K562 (cell line): ENCODE results near the gene KLHDC10. TPM values are rescaled to one million over a fixed set of nuclear protein-coding genes. Genes with fewer than 3 reads are reported as not detected.

Experiments
- ATAC-seq: fragments of 200-7000 bp; cut with Tn5 transposase; 3 replicates; pipeline ENCODE4 v1.9.1; 2020; ENCODE audit warnings: moderate library complexity
- BruUV-seq: library from RNA; stranded (reverse); fragments of 400-500 nt; replicated peaks from 2 replicates; lab custom pipeline; 2021; lab: Mats Ljungman, UMichigan
- CTCF ChIA-PET: fragments of 300-600 bp; formaldehyde crosslinking; extraction: SDS; loops from one replicate; lab custom pipeline; 2021; ENCODE audit warnings: low intra/inter-chr PET ratio; lab: Yijun Ruan, JAX
- POLR2A ChIA-PET: fragments of 300-600, 350-650 bp; sonication (Branson Sonifier 250); formaldehyde crosslinking; extraction: SDS; loops from one replicate; lab custom pipeline; 2021; ENCODE audit warnings: antibody characterized with exemption, inconsistent platforms; lab: Yijun Ruan, JAX
- DNase-seq, 4 experiments: peaks; one replicate each; pipeline versions ENCODE4 v3.0.0 to v3.0.0-alpha.2; 2011 to 2018; ENCODE audit warnings: low spot score in 3 of 4, mixed read lengths in 3 of 4; ENCODE audit errors: extremely low read depth in 1 of 4
- FAIRE-seq: peaks from 2 replicates; lab custom pipeline; 2011; peaks lifted over from hg19 to GRCh38; lab: Jason Lieb, UNC
- H2AFZ ChIP-seq: 2 replicates; pipeline ENCODE4 v1.6.0; 2011; ENCODE audit warnings: low read depth, low read length, control low read depth, inconsistent platforms
- H3K27ac ChIP-seq: fragments of 200-600 bp; 3 replicates; pipeline ENCODE4 v1.8.0; 2011; ENCODE audit warnings: low read depth, mild to moderate bottlenecking, control low read depth, inconsistent platforms, low read length, moderate library complexity, mixed read lengths; ENCODE audit errors: extremely low read depth
- H3K27me3 ChIP-seq, 2 experiments: fragments of 300-600 bp in 1 of 2; 2 replicates in 1 of 2; 3 replicates in 1 of 2; pipeline versions ENCODE4 v1.6.0 to v1.8.0; 2011; ENCODE audit warnings: inconsistent platforms in 2 of 2, low read length in 2 of 2, mild to moderate bottlenecking in 1 of 2, mixed read lengths in 1 of 2, moderate library complexity in 1 of 2; ENCODE audit not compliant: control insufficient read depth in 2 of 2, insufficient read depth in 2 of 2
- H3K36me3 ChIP-seq: fragments of 300-600 bp; 3 replicates; pipeline ENCODE4 v1.8.0; 2011; ENCODE audit warnings: mild to moderate bottlenecking, low read length, inconsistent platforms; ENCODE audit not compliant: control insufficient read depth, insufficient read depth
- H3K4me1 ChIP-seq, 2 experiments: fragments of 200-600 bp in 1 of 2; replicated peaks in 1 of 2; 2 replicates in 1 of 2; 3 replicates in 1 of 2; pipeline versions ENCODE4 v1.5.1 to v1.8.0; 2011; ENCODE audit warnings: inconsistent platforms in 2 of 2, low read length in 2 of 2, mild to moderate bottlenecking in 1 of 2, mixed read lengths in 1 of 2, moderate library complexity in 1 of 2; ENCODE audit not compliant: control insufficient read depth in 2 of 2, insufficient read depth in 2 of 2
- H3K4me2 ChIP-seq: 2 replicates; pipeline ENCODE4 v1.6.1; 2011; ENCODE audit warnings: low read length, control low read depth, inconsistent platforms, mixed read lengths; ENCODE audit not compliant: insufficient read depth
- H3K4me3 ChIP-seq: fragments of 200-600 bp; sonication (generic), shearing (Covaris generic); 2 replicates; pipeline ENCODE4 v1.5.1; 2016; ENCODE audit warnings: control low read depth, inconsistent platforms
- H3K79me2 ChIP-seq: fragments of 200-600 bp; 3 replicates; pipeline ENCODE4 v1.8.0; 2011; ENCODE audit warnings: low read length, inconsistent platforms; ENCODE audit not compliant: control insufficient read depth, insufficient read depth
- H3K9ac ChIP-seq, 2 experiments: 2 replicates each; pipeline versions ENCODE4 v1.6.0 to v1.6.1; 2011; ENCODE audit warnings: low read depth in 2 of 2, low read length in 2 of 2, control low read depth in 1 of 2, inconsistent platforms in 1 of 2, mild to moderate bottlenecking in 1 of 2, mixed read lengths in 1 of 2; ENCODE audit not compliant: insufficient read depth in 1 of 2
- H3K9me1 ChIP-seq: one replicate; pipeline ENCODE4 v1.6.0; 2011; ENCODE audit warnings: inconsistent platforms, mild to moderate bottlenecking, low read length, moderate library complexity; ENCODE audit not compliant: control insufficient read depth, insufficient read depth
- H3K9me3 ChIP-seq: replicated peaks from 2 replicates; pipeline ENCODE4 v1.5.1; 2011; ENCODE audit warnings: low read depth, low read length, inconsistent platforms; ENCODE audit not compliant: control insufficient read depth, insufficient read depth
- H4K20me1 ChIP-seq: replicated peaks from 2 replicates; pipeline ENCODE4 v1.6.1; 2011; ENCODE audit warnings: low read length, inconsistent platforms, mixed read lengths; ENCODE audit not compliant: control insufficient read depth, insufficient read depth
- CC2D1A ChIP-seq: fragments of 450-650 bp; IDR thresholded peaks from 2 replicates; pipeline ENCODE4 v1.6.1; 2017; ENCODE audit warnings: mild to moderate bottlenecking
- ETV6 ChIP-seq, 3 experiments: fragments of 150-350 bp in 1 of 3; sonication (generic) in 1 of 3; formaldehyde crosslinking in 1 of 3; IDR thresholded peaks; 2 replicates each; pipeline versions ENCODE4 v1.6.1 to v1.8.0; 2014 to 2022; ENCODE audit warnings: borderline replicate concordance in 2 of 3, low read depth in 2 of 3, antibody characterized with exemption in 1 of 3, low read length in 1 of 3, mild to moderate bottlenecking in 1 of 3, missing genetic modification reagents in 1 of 3
- NCOA6 ChIP-seq: fragments of 450-650 bp; IDR thresholded peaks from 2 replicates; pipeline ENCODE4 v1.6.1; 2017; ENCODE audit warnings: mild to moderate bottlenecking
- NR2C2 ChIP-seq, 2 experiments: fragments of 200-800 bp in 1 of 2; sonication (Bioruptor generic) in 1 of 2; sonication (generic) in 1 of 2; formaldehyde crosslinking in 1 of 2; IDR thresholded peaks; 2 replicates each; pipeline versions ENCODE4 v1.6.1 to v1.8.0; 2016 to 2022; ENCODE audit warnings: mild to moderate bottlenecking in 1 of 2, missing compliant biosample characterization in 1 of 2, missing genetic modification characterization in 1 of 2, missing genetic modification reagents in 1 of 2
- POLR2G ChIP-seq: fragments of 200-400 bp; formaldehyde crosslinking; IDR thresholded peaks from 2 replicates; pipeline ENCODE4 v1.6.1; 2017; ENCODE audit warnings: low read depth, mild to moderate bottlenecking, antibody characterized with exemption, low read length, moderate library complexity
- PURB ChIP-seq: sonication (generic); formaldehyde crosslinking; IDR thresholded peaks from 2 replicates; pipeline ENCODE4 v1.9.0; 2021; ENCODE audit warnings: low read depth, mild to moderate bottlenecking, missing genetic modification reagents
- SIN3B ChIP-seq: fragments of 450-650 bp; IDR thresholded peaks from 2 replicates; pipeline ENCODE4 v1.6.1; 2017; ENCODE audit warnings: low read depth, mild to moderate bottlenecking, moderate library complexity
- SRSF9 ChIP-seq: fragments of 200-400 bp; formaldehyde crosslinking; IDR thresholded peaks from 2 replicates; pipeline ENCODE4 v1.6.1; 2017; ENCODE audit warnings: low read depth, low read length, borderline replicate concordance
- ZNF121 ChIP-seq: sonication (generic); formaldehyde crosslinking; conservative IDR thresholded peaks from 2 replicates; pipeline ENCODE4 v1.8.0; 2022; ENCODE audit warnings: missing genetic modification reagents
- ZNF780A ChIP-seq: fragments of 250-450 bp; sonication (Bioruptor Pico); IDR thresholded peaks from 2 replicates; pipeline ENCODE4 v1.5.0; 2021; ENCODE audit warnings: mild to moderate bottlenecking
- WGBS: fragments of 100-300 bp; shearing (Covaris generic); methylation state at CpG from one replicate; pipeline ENCODE4 v1.1.6; 2016; ENCODE audit warnings: low coverage, mixed read lengths; ENCODE audit not compliant: insufficient coverage; ENCODE audit errors: missing lambda C conversion rate; 5-methylcytosine and 5-hydroxymethylcytosine counted together
- in situ Hi-C: fragments of 300-500 bp; cut with MboI; formaldehyde crosslinking; loops from 4 replicates; pipeline ENCODE4 v1.15.0; 2018; ENCODE audit warnings: inconsistent platforms, mixed read lengths
- intact Hi-C: fragments of 100-400 bp; cut with micrococcal nuclease; formaldehyde crosslinking; loops from 2 replicates; pipeline ENCODE4 v1.14.2; 2022
- polyA plus RNA-seq, 8 experiments: library from polyadenylated mRNA; depleted of rRNA in 4 of 8; stranded (reverse) in 5 of 8; unstranded in 3 of 8; fragments of >200 nt; fragmentation: Nextera tagmentation in 2 of 8; fragmentation: Illumina TruSeq in 1 of 8; extraction: Ambion mirVana in 2 of 8; extraction: Trizol in 1 of 8; gene quantifications; 2 replicates each; pipeline versions ENCODE4 v1.2.1 to v1.2.3, GENCODE V29; 2011 to 2014; ENCODE audit warnings: inconsistent platforms in 1 of 8, missing spikeins in 1 of 8
- total RNA-seq, 7 experiments: library from RNA; depleted of rRNA in 6 of 7; stranded (reverse); fragments of >200 nt in 6 of 7; fragmentation: Illumina TruSeq in 2 of 7; extraction: Trizol in 2 of 7; gene quantifications; 2 replicates each; pipeline versions ENCODE4 v1.2.1 to v1.2.3, GENCODE V29; 2011 to 2021; ENCODE audit warnings: low replicate concordance in 1 of 7
- TF ChIP-seq, protein P1 (sequence below): sonication (generic); IDR thresholded peaks from 2 replicates; pipeline ENCODE4 v1.6.1; 2016
- TF ChIP-seq, protein P2 (sequence below): fragments of 450-650 bp; IDR thresholded peaks from 2 replicates; pipeline ENCODE4 v1.6.1; 2016; ENCODE audit warnings: mild to moderate bottlenecking

KLHDC10 gene
- total and polyA plus RNA-seq, 9 of the 15 experiments (the other 6 are each of a cell fraction or from before 2014, with no cell fraction given), result 9.8 to 80.5 (median 31.4) TPM

DNA sequence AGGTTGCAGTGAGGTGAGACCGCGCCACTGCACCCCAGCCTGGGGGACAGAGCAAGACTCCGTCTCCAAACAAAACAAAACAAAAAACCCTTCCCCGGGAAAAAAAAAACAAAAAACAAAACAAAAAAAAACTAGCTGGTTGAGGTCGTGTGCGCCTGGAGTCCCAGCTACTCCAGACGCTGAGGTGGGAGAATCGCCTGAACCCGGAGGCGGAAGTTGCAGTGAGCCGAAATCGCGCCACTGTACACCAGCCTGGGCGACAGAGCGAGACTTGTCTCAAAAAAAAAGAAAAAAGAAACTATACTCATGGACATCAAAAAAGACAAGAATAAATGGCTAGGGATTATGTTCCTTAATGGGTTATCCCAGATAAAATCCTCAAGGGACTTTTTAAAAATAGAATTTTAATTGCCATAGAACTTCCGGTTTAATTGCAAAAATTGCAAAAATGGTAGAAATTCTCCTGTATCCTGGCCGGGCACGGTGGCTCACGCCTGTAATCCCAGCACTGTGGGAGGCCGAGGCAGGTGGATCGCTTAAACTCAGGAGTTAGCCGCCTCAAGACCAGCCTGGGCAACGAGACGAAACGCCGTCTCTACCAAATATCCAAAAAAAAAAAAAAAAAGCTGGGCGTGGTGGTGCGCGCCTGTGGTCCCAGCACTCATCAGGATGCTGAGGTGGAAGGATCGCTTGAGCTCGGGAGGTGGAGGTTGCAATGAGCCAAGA lies 37.8 kb downstream of the KLHDC10 start:
- no peak overlapping the region for H3K4me2 ChIP-seq
- no peaks in the 10 kb centered on the region for H4K20me1 ChIP-seq
- no peaks in the 10 kb centered on the region for H3K9me1 ChIP-seq
- intact Hi-C loops (no loop called here), in situ Hi-C loops (no loop called here)
- H3K79me2 ChIP-seq, result peaks cover 5% of the 10 kb centered on the region; the same call in 1 of the 3 replicates
- DNase-seq (no peak), ATAC-seq (no peak), FAIRE-seq (no peak)
- H3K27me3 ChIP-seq, result no peaks in the 10 kb centered on the region; a peak in 1 of 5 replicates
- ChIA-PET POLR2A (interaction anchor here (1.0 kb wide), 1 partner anchor 9 kb away, joined by 3 read pairs; no protein-coding TSS in a partner anchor), CTCF (no interaction called here)
- 95% methylated on average over 29 of the region's 31 CpGs for WGBS
- H3K4me1 ChIP-seq, result no peaks in the 10 kb centered on the region
- H3K9ac ChIP-seq, result no peak overlapping the region
- H3K9me3 ChIP-seq, result no peaks in the 10 kb centered on the region
- peaks cover 5% of the 10 kb centered on the region; the same call in 2 of the 3 replicates for H3K36me3 ChIP-seq
- H2AFZ ChIP-seq, result no peak overlapping the region
- TF ChIP-seq, protein P1, sequence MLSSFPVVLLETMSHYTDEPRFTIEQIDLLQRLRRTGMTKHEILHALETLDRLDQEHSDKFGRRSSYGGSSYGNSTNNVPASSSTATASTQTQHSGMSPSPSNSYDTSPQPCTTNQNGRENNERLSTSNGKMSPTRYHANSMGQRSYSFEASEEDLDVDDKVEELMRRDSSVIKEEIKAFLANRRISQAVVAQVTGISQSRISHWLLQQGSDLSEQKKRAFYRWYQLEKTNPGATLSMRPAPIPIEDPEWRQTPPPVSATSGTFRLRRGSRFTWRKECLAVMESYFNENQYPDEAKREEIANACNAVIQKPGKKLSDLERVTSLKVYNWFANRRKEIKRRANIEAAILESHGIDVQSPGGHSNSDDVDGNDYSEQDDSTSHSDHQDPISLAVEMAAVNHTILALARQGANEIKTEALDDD, result no peak
- no peak for TF ChIP-seq NCOA6
- peak; percentile 59; the same call in 1 of the 2 replicates for TF ChIP-seq POLR2G
- TF ChIP-seq ZNF780A (CRISPR knock-in tag), result no peak
- no peak for TF ChIP-seq NR2C2 (CRISPR knock-in tag; IDR thresholded peaks at IDR 0.05)
- TF ChIP-seq NR2C2 (tag; IDR thresholded peaks at IDR 0.05), result no peak
- TF ChIP-seq, protein P2, sequence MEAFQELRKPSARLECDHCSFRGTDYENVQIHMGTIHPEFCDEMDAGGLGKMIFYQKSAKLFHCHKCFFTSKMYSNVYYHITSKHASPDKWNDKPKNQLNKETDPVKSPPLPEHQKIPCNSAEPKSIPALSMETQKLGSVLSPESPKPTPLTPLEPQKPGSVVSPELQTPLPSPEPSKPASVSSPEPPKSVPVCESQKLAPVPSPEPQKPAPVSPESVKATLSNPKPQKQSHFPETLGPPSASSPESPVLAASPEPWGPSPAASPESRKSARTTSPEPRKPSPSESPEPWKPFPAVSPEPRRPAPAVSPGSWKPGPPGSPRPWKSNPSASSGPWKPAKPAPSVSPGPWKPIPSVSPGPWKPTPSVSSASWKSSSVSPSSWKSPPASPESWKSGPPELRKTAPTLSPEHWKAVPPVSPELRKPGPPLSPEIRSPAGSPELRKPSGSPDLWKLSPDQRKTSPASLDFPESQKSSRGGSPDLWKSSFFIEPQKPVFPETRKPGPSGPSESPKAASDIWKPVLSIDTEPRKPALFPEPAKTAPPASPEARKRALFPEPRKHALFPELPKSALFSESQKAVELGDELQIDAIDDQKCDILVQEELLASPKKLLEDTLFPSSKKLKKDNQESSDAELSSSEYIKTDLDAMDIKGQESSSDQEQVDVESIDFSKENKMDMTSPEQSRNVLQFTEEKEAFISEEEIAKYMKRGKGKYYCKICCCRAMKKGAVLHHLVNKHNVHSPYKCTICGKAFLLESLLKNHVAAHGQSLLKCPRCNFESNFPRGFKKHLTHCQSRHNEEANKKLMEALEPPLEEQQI, result peak; percentile 51; the same call in 1 of the 2 replicates
- no peak for TF ChIP-seq SIN3B
- 0 out of 2 replicates have a peak, but pooled peaks have one; percentile 20 for TF ChIP-seq CC2D1A
- no peak for TF ChIP-seq SRSF9
- no peak for TF ChIP-seq PURB (CRISPR knock-in tag)
- TF ChIP-seq ZNF121 (CRISPR knock-in tag), result peak; percentile 75
- no peak for TF ChIP-seq ETV6 (IDR thresholded peaks at IDR 0.05; ENCODE audit: borderline replicate concordance in 1 of 2, low read depth in 2 of 2, low read length in 1 of 2)
- no peak for TF ChIP-seq ETV6 (CRISPR knock-in tag; IDR thresholded peaks at IDR 0.05; ENCODE audit: borderline replicate concordance)
- BruUV-seq, result no TSS peak
- H3K27ac ChIP-seq, result no peak overlapping the region
- no peak overlapping the region for H3K4me3 ChIP-seq
